Kidney capillary endothelial cell (primary cell): Measurements from ENCODE around the gene INTS14.

Source experiments
- DNase-seq: peaks from one replicate; pipeline ENCODE4 v3.0.0-alpha.2; 2018; ENCODE audit warnings: low spot score

The INTS14 gene

DNA sequence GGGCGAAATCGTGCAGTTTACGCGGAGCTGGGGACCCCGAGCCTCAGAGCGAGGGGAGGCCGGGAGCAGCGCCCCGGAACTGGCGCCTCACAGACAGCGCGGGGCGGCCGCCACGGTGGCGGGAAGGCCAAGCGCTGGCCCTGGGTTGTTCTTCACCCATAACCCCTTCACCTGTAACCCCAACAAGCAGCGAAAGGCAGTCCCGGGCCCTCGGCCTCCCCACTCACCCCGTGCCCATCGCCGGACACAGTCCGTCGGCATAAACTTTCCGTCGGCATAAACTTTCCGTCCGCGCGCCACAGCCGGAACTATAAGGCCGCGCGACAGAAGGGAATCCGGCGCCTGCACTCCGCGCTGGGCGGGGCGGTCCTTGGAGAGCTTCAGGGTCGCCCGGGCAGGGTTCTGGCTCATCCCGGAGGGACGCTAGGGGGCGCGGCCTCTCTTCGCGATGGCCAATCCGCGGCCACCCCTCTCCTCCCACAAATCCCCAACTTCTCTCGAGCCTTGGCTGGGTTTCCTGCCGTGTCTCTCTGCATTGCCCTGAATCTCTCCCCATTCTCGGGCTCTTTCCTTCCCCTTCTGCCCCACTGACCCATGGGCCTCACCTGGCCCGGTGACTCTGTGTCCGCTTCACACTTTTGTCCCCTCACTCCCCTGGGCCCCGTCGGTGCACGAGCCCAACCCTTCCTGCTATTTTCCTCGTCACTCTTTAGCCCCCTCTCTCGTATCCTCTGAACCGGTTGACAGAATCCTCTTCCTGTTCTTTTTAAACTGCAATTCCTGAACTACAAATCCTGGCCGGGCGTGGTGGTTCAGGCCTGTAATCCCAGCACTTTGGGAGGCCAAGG, at the start of gene INTS14:
Gene INTS14, minus strand, starts transcription at position 261 of the 848 bp plus-strand sequence. CDS start 3,751 bp downstream, outside the sequence.
- peak; percentile 96 for DNase-seq

DNA sequence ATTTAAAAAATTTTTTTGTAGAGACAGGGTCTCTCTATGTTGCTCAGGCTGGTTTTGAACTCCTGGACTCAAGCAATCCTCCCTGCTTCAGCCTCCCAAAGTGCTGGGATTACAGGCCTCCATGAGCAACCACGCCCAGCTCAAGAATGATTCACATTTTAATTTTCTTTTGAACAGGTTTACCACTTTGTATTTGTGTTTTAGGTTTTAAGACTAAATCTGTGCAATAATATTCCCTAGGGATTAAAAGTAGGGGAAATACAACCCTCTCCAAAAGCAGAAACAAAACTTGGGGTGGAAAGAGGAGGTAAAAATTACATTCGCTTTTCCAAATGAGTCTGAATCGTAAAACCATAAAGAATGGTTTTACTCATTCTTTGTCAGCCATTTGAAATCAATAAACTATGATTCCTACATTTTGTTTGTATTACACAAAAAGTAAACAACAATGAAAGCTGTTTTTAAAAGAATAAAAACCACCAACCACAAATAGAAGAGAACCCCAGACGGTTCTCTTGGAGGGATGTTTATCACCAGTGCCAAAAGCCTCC, 48.6 kb upstream of the INTS14 start:
- no peak for DNase-seq

GRCh38 chr15:65655457-65655856, 44.5 kb upstream of the INTS14 start:
- no peak for DNase-seq

DNA sequence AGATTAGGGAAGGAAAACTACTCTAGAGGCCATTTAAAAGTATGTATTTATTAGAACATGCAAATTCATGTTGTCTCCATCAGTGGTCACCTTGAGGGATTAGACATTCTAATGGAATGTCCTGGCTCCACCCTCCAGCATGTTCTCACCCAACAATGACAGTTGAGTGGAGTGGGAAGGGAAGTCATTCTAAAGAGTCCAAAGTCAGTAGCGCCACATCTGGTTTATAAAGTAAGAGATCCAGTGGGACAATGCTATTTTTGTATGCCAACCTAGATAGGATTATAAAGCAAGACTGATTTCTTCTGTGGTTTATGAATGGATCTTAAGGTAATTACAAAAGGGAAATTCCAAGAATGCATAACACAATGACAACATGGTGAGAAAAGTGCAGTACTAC, 44.1 kb upstream of the INTS14 start:
- peak; percentile 65 for DNase-seq

GRCh38 chr15:65653801-65654521, 43.0 kb upstream of the INTS14 start:
- peak; percentile 56 for DNase-seq

GRCh38 chr15:65653341-65653740, 42.4 kb upstream of the INTS14 start:
- peak; percentile 35 for DNase-seq

- DNase-seq: no peak
These were observed 41.2 kb upstream of the INTS14 start for GRCh38 chr15:65651831-65652749.

GRCh38 chr15:65651042-65651322, 40.1 kb upstream of the INTS14 start:
- DNase-seq: no peak

- no peak for DNase-seq
These were observed 39.5 kb upstream of the INTS14 start for GRCh38 chr15:65650312-65651041.

DNA sequence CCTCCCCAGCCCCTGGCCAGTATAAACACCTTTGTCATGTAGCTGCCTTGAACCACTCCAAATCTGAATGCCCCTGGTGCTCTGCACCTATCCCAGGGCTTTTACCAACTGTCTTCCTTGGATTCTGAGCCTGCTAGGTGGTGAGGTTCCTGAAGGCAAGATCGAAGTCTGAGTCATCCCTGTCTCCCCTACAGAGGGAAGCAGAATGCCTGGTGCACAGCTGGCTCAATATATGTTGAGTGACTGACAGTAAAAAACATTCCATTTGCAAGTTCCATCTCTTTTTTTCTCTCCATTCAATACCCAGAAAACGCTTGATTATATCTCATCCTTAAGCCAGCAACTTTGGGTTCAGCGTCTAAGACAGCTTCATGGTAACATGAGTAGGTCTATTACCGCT, 35.6 kb upstream of the INTS14 start:
- DNase-seq: no peak

- DNase-seq: no peak
These were observed 34.5 kb upstream of the INTS14 start for GRCh38 chr15:65645392-65645791.

GRCh38 chr15:65644282-65644681, 33.4 kb upstream of the INTS14 start:
- no peak for DNase-seq

DNA sequence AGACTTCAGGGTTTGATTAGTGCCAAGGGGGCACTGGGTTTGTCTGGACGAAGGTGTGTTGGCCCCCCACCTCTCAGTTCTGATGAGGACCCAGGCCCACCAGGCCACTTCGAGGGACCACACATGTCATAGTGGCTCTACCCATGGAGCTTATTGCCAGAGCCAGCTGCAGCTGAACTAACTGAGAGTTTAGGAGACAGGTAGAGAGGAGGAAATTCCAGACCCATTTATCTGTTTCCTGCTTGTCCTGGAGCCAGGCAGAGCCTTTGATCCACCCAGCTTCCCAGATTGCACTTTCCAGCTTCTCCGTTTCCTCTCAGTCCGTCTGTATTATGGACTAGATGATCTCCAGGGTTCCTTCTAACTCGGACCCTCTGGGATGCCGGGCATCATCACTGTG, 31.7 kb upstream of the INTS14 start:
- peak; percentile 58 for DNase-seq

GRCh38 chr15:65641768-65642475, 31.0 kb upstream of the INTS14 start:
- no peak for DNase-seq

DNA sequence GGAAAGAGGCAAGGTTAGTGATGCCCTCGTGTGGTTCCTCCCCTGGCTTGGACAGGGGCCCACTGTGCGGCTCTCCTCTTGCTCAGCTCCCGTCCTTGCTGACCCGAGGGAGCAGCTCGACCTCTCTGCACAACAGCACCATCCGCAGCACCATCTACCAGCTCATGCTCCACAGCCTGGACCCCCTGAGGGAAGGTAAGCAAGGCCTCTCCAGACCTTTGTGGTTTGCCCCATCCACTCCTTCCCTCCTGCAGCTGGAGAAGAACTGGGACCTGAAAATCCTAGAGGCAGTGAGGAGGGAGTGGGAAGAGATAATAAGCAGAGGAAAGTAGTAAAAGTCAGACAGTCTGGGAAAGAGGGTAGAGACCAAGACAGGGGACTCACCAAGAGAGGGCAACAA, 28.6 kb upstream of the INTS14 start:
- no peak for DNase-seq

- peak; percentile 72 for DNase-seq
These were observed 27.8 kb upstream of the INTS14 start for GRCh38 chr15:65638681-65639089.

DNA sequence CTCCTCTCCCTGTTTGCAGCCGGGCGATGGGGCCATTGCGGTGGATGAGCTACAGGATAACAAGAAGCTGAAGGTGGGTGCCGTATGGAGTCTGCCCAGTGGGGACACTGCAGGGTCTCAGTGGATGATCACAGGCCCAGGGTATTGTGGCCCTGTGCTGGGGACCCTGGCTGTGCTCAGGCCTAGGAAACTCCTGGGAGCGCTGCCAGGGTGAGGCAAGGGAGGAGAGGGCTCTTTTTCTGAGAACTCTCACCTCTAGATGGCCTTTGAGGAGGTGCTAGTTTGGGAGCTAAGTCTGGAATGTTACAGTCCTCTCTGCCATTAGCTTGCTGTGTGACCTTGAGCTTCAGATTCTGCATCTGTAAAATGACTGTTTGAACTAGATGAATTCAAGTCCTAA, 27.2 kb upstream of the INTS14 start:
- DNase-seq: no peak

DNA sequence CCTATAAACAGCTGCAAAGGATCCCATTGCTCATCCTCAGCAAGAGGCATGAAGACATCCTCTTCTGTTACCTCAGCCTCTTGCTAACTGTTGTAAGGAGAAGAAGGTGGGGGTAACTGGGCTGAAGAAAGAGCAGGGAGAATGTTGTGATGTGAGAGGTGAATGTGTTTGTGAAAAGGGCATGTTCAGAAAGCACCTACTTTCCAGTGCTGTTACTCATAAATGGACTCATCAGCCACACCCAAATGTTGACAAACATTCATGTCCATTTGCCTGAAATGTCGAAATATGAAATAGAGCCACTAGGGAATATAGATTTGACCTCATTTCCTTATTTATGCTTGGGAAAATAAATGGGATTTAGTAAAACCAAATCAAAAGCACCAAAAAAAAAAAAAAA, 23.4 kb upstream of the INTS14 start:
- DNase-seq: no peak

DNA sequence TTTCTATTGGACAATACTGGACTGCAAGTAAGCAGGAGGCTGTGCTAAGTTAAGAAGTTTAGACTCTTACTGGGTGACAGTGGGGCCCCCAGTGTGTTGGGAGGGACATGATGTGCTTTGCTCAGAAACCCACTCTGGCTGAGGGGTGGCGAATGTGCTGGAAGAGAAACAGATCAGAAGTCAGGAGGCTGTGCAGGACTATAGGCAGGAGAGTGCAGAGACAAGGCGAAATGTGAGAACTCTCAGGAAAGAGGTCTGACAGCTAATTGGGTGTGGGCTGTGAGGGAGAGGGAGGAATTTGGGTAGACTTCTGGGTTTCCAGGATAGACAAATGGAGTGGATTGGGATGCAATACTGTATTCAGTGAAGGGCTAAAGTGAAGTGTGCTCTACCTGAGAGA, 22.8 kb upstream of the INTS14 start:
- DNase-seq: no peak

DNA sequence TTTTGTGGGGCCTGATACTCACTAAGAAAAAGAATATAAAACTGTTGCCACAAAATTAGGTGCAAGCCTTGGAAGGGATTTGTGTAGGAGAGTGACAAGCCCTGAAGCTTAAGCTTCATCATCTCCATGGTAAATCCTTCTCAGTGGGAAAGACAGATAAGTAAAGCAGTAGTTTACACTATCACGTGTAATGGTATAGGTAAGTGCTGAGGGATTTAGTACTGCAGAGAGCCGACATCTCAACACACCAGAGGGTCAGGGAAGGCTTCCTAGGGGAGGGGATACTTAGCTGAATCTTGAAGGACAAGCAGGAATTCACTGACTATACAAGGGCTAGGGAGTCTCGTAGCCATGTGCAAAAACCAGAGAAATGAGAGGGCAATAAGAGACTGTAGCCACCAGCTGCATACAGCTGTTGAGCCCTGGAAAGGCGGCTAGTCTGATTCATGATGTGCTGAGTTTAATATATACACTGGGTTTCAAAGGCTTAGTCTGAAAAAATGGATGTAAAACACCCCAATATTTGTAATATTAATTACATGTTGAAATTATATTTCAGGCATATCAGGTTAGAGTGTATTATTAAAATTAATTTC, 21.9 kb upstream of the INTS14 start:
- no peak for DNase-seq
